ENCODE results near the gene CCNY. TPM values are rescaled to one million over a fixed set of nuclear protein-coding genes. Genes with fewer than 3 reads are reported as not detected.
"Not testable (repeated sequence)": the region's sequence is repeated elsewhere in the genome, so short reads cannot be mapped to it uniquely, and the experiment has no call there.

Gene CCNY
- total RNA-seq, 1 donor from 2014 or later, result 68.7 TPM

- H3K27me3 Mint-ChIP-seq (ENCODE audit: low read depth), result no peaks in the 10 kb centered on the region
- no peaks in the 10 kb centered on the region for H3K9me3 Mint-ChIP-seq (ENCODE audit: low read depth)
- no peak overlapping the region for H3K27ac Mint-ChIP-seq (ENCODE audit: unreplicated experiment)
- H3K4me3 Mint-ChIP-seq (ENCODE audit: unreplicated experiment), result no peak overlapping the region
- H3K36me3 Mint-ChIP-seq (ENCODE audit: low read depth), result no peaks in the 10 kb centered on the region
- no peak for DNase-seq (ENCODE audit: low spot score)
- TF ChIP-seq, protein P1, sequence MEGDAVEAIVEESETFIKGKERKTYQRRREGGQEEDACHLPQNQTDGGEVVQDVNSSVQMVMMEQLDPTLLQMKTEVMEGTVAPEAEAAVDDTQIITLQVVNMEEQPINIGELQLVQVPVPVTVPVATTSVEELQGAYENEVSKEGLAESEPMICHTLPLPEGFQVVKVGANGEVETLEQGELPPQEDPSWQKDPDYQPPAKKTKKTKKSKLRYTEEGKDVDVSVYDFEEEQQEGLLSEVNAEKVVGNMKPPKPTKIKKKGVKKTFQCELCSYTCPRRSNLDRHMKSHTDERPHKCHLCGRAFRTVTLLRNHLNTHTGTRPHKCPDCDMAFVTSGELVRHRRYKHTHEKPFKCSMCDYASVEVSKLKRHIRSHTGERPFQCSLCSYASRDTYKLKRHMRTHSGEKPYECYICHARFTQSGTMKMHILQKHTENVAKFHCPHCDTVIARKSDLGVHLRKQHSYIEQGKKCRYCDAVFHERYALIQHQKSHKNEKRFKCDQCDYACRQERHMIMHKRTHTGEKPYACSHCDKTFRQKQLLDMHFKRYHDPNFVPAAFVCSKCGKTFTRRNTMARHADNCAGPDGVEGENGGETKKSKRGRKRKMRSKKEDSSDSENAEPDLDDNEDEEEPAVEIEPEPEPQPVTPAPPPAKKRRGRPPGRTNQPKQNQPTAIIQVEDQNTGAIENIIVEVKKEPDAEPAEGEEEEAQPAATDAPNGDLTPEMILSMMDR (IDR thresholded peaks at IDR 0.05), result no peak
- peaks cover 26% of the 10 kb centered on the region for H3K4me1 Mint-ChIP-seq (ENCODE audit: low read depth)
These were observed 64.4 kb downstream of the CCNY start for GRCh38 chr10:35400595-35401268.

DNA sequence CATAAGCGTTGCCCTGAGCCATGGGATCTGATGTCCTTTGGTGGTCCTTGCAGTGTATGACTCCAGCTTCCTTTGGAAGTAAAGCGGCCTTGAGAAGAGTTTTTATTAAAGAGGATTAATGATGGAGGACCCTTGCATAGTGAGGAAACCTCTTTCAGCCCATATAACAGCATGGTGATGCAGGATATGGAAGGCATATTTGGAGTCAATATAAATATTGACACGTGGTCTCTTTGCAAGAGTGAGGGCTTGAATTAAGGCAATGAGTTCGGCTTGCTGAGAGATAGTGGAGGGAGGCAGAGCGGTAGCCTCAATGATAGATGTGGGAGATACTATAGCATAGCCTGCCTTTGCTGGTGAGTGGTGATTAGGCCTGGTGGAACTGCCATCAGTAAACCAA is 67.2 kb downstream of the CCNY start:
- H3K4me1 Mint-ChIP-seq (ENCODE audit: low read depth), result peaks cover 29% of the 10 kb centered on the region
- H3K36me3 Mint-ChIP-seq (ENCODE audit: low read depth); H3K27ac Mint-ChIP-seq (ENCODE audit: unreplicated experiment); DNase-seq (ENCODE audit: low spot score); H3K27me3 Mint-ChIP-seq (ENCODE audit: low read depth); H3K4me3 Mint-ChIP-seq (ENCODE audit: unreplicated experiment); H3K9me3 Mint-ChIP-seq (ENCODE audit: low read depth): not testable (repeated sequence)

DNA sequence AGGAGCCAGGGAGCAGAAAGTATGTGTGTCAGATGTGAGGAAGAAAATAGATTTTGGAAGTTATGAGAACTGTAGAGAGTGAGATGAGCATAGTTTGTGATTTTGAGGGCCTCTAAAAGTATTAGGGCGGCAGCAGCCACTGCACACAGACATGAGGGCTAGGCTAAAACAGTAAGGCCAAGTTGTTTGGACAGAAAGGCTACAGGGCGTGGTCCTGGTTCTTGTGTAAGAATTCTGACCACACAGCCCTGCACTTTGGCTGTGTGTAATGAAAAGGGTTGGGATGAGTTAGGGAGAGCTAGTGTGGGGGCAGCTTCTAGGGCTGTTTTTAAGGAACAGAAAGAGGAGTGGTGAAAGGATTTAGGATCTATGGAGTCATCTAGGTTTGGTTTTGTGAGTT is 67.8 kb downstream of the CCNY start:
- H3K9me3 Mint-ChIP-seq (ENCODE audit: low read depth); DNase-seq (ENCODE audit: low spot score); H3K4me3 Mint-ChIP-seq (ENCODE audit: unreplicated experiment); H3K27me3 Mint-ChIP-seq (ENCODE audit: low read depth); H3K27ac Mint-ChIP-seq (ENCODE audit: unreplicated experiment); H3K36me3 Mint-ChIP-seq (ENCODE audit: low read depth): not testable (repeated sequence)
- H3K4me1 Mint-ChIP-seq (ENCODE audit: low read depth), result peaks cover 29% of the 10 kb centered on the region

GRCh38 chr10:35406003-35406630 is 69.8 kb downstream of the CCNY start:
- not testable (repeated sequence) for H3K36me3 Mint-ChIP-seq (ENCODE audit: low read depth); DNase-seq (ENCODE audit: low spot score); H3K27me3 Mint-ChIP-seq (ENCODE audit: low read depth); H3K9me3 Mint-ChIP-seq (ENCODE audit: low read depth); H3K4me3 Mint-ChIP-seq (ENCODE audit: unreplicated experiment); H3K27ac Mint-ChIP-seq (ENCODE audit: unreplicated experiment)
- H3K4me1 Mint-ChIP-seq (ENCODE audit: low read depth), result peaks cover 37% of the 10 kb centered on the region

DNA sequence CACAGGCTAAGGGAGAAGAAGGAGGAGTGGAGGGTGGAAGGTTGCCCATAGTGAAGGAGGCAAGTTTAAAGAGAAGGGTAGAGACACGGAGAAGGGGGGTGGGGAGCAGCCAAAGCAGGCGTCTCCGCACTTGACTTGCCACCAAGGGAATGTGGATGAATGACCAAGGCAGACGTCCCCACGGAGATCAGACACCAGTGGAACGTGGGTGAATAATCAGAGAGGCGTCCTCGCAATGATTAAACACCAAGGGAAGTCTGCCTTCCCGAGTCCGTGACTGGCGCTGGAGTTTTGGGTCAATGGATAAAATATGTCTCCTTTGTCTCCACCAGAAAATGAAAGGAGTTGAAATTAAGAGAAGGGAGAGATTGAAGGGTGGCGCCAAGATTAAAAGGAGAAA is 71.4 kb downstream of the CCNY start:
- not testable (repeated sequence) for H3K9me3 Mint-ChIP-seq (ENCODE audit: low read depth); DNase-seq (ENCODE audit: low spot score); H3K4me3 Mint-ChIP-seq (ENCODE audit: unreplicated experiment); H3K36me3 Mint-ChIP-seq (ENCODE audit: low read depth); H3K27me3 Mint-ChIP-seq (ENCODE audit: low read depth)
- peaks cover 37% of the 10 kb centered on the region for H3K4me1 Mint-ChIP-seq (ENCODE audit: low read depth)
- peak overlapping the region; percentile 65 for H3K27ac Mint-ChIP-seq (ENCODE audit: unreplicated experiment)

DNA sequence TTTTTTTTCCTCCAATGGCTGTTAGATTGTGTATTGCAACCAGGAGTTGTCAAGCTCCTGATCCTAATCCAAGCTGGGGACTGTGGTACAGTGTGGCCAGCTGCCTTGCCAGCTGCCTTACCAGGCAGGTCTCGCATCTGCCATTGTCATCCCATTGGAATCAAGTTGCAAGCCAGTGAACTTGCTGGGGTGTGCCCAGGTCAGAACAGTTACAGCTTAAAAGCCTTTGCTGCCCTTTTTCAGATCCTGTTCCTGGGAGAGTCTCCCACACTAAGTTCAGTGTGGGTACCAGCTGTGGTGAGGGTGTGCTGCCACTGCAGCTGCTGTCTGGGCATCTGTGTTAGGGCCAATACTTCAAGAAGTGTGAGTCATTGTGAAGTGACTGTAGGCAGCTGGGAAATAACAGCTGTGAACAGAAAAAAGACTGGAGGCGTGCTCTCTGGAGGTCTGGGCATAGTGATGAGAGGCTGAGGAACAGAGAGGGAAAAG is 72.8 kb downstream of the CCNY start:
- Mint-ChIP-seq H3K36me3 (ENCODE audit: low read depth) (no peaks in the 10 kb centered on the region), H3K27ac (ENCODE audit: unreplicated experiment) (peak overlapping the region; percentile 89), H3K4me1 (ENCODE audit: low read depth) (peaks cover 39% of the 10 kb centered on the region), H3K4me3 (ENCODE audit: unreplicated experiment) (no peak overlapping the region), H3K9me3 (ENCODE audit: low read depth) (no peaks in the 10 kb centered on the region), H3K27me3 (ENCODE audit: low read depth) (no peaks in the 10 kb centered on the region)
- no peak for DNase-seq (ENCODE audit: low spot score)
- TF ChIP-seq, protein P1 (IDR thresholded peaks at IDR 0.05), result no peak

DNA sequence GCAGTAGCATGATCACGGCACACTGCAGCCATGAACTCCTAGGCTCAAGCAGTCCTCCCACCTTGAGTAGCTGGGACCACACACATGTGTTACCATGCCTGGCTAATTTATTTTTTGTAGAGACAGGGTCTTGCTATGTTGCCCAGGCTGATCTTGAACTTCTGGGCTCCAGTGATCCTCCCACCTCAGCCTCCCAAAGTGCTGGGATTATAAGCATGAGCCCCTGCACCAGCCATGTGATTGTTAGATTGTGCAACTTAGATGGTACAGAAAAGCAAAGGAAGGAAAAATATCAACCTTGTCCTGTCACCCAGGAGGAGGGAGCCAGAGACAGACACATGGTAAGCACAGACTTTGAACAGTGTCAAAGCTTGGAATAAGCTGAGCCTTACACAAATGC is 73.5 kb downstream of the CCNY start:
- H3K4me3 Mint-ChIP-seq (ENCODE audit: unreplicated experiment), result no peak overlapping the region
- H3K27me3 Mint-ChIP-seq (ENCODE audit: low read depth), result no peaks in the 10 kb centered on the region
- TF ChIP-seq, protein P1 (IDR thresholded peaks at IDR 0.05), result no peak
- H3K27ac Mint-ChIP-seq (ENCODE audit: unreplicated experiment), result peak overlapping the region; percentile 89
- H3K36me3 Mint-ChIP-seq (ENCODE audit: low read depth), result no peaks in the 10 kb centered on the region
- H3K9me3 Mint-ChIP-seq (ENCODE audit: low read depth), result no peaks in the 10 kb centered on the region
- peaks cover 43% of the 10 kb centered on the region for H3K4me1 Mint-ChIP-seq (ENCODE audit: low read depth)
- no peak for DNase-seq (ENCODE audit: low spot score)

Data from chondrocyte (in vitro differentiated cells).